Effector memory CD4-positive, alpha-beta T cell (primary cell): ENCODE measurements around the gene ZNF436.

Experiments
- DNase-seq, 3 donors: peaks; one replicate each; pipeline ENCODE4 v3.0.0-alpha.2; 2020
- H3K27ac ChIP-seq: 2 replicates; pipeline ENCODE4 v1.7.0; 2013; ENCODE audit warnings: mild to moderate bottlenecking, low read length, moderate library complexity; ENCODE audit not compliant: insufficient read depth, poor library complexity, severe bottlenecking
- H3K27me3 ChIP-seq: replicated peaks from 2 replicates; pipeline ENCODE4 v1.7.0; 2013; ENCODE audit warnings: mild to moderate bottlenecking, low read length; ENCODE audit not compliant: insufficient read depth, control insufficient read depth, poor library complexity, severe bottlenecking
- H3K36me3 ChIP-seq: 2 replicates; pipeline ENCODE4 v1.7.0; 2013; ENCODE audit warnings: mild to moderate bottlenecking, low read length, moderate library complexity; ENCODE audit not compliant: control insufficient read depth, insufficient read depth
- H3K4me1 ChIP-seq: 2 replicates; pipeline ENCODE4 v1.7.0; 2013; ENCODE audit warnings: low read length, mild to moderate bottlenecking; ENCODE audit not compliant: control insufficient read depth, insufficient read depth, poor library complexity, severe bottlenecking
- H3K4me3 ChIP-seq: 2 replicates; pipeline ENCODE4 v1.7.0; 2013; ENCODE audit warnings: low read length, low read depth, mild to moderate bottlenecking; ENCODE audit not compliant: insufficient read depth, poor library complexity, severe bottlenecking
- H3K9me3 ChIP-seq: 2 replicates; pipeline ENCODE4 v1.7.0; 2013; ENCODE audit warnings: mild to moderate bottlenecking, low read length, moderate library complexity; ENCODE audit not compliant: control insufficient read depth

The ZNF436 gene

DNA sequence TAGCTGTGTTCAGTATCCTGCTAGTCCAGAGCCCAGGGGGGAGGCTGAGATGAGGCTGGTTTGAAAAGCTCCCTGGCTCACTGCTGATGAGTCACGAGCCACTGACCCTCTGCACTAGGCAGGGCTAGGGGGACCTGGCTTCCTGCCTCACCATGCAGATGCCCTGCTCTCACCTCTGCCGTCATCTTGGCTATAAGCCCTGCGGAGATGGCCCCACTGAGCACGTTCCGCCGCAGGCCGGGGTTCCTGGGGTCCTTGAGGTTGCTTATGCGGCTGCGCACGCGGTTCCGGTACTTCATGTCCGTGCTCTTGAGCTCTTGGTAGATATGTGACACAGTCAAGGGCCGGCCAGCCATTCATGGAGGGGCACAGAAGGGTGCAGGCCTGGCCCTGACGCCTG, 24.1 kb upstream of the ZNF436 start:
- Histone ChIP-seq H3K36me3 (no peaks in the 10 kb centered on the region), H3K9me3 (no peaks in the 10 kb centered on the region), H3K4me1 (no peaks in the 10 kb centered on the region), H3K27ac (no peak overlapping the region), H3K4me3 (no peak overlapping the region), H3K27me3 (no peaks in the 10 kb centered on the region)
- no peak for DNase-seq

DNA sequence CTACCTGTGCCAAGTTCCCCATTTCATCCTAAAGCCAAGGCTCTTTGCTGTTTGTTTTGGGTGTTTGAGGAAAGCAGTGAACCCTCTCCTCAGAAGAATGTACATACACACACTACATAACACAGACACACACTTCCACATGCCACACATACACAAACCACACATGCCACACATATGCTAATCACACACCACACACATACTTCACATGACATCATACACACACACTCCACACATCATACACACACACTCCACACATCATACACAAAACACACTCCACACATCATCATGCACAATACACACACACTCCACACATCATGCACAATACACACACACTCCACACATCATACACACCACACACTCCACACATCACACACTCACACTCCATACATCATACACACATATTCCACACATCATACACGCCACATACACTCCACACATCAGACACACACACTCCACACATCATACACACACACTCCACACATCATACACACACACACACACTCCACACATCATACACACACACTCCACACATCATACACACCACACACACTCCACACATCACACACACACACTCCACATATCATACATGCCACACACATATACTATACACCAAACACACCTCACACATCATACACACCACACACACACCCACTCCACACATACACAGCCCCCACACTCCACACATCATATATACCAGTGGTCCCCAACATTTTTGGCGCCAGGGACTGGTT, 22.7 kb upstream of the ZNF436 start:
- Histone ChIP-seq H3K36me3 (no peaks in the 10 kb centered on the region), H3K4me1 (no peaks in the 10 kb centered on the region), H3K27me3 (no peaks in the 10 kb centered on the region), H3K4me3 (no peak overlapping the region), H3K9me3 (no peaks in the 10 kb centered on the region), H3K27ac (no peak overlapping the region)
- no peak for DNase-seq

DNA sequence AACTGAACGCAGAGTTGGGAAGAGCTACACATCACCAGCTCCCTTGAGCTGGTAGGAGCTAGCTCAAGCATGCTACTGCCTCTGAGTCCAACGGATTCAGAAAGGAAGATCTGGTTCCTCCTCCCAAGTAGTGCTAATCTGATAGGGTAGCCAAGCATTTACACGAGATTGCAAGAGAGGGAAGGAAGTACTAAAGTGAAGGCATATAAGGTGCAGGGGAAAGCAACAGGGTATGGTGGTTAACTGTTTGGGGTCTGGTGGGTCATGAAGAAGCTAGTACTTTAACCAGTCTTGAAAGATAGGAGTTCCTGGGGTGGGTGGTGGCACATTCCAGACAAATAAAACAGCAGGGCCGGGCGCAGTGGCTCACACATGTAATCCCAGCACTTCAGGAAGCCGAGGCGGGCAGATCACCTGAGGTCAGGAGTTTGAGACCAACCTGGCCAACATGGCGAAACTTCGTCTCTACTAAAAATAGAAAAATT, 20.2 kb upstream of the ZNF436 start:
- H3K27me3 ChIP-seq = no peaks in the 10 kb centered on the region
- no peak overlapping the region for H3K4me3 ChIP-seq
- no peaks in the 10 kb centered on the region for H3K36me3 ChIP-seq
- H3K9me3 ChIP-seq = no peaks in the 10 kb centered on the region
- DNase-seq = no peak
- no peak overlapping the region for H3K27ac ChIP-seq
- H3K4me1 ChIP-seq = no peaks in the 10 kb centered on the region

DNA sequence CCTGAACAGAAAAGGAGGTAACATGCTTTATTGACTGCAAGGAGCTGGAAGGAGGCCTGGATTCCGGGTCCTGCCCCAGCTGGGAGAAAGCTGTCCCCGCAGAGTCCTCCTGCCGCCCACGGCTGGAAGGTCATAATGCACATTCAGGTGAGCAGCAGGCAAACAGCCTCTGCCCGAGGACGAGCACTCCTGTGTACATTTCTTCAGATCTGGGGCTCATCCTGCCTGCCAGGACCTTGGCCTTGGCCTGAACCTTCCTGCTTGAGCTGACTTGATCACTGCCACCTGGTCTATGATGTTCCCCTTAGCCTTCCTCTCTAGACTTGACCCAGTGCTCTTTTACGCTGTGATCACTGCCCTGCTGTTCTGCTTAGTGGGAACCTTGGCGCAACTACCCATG, 17.9 kb upstream of the ZNF436 start:
- Histone ChIP-seq H3K27ac (no peak overlapping the region), H3K36me3 (peaks cover 7% of the 10 kb centered on the region), H3K9me3 (no peaks in the 10 kb centered on the region), H3K27me3 (no peaks in the 10 kb centered on the region), H3K4me3 (no peak overlapping the region), H3K4me1 (no peaks in the 10 kb centered on the region)
- no peak for DNase-seq

DNA sequence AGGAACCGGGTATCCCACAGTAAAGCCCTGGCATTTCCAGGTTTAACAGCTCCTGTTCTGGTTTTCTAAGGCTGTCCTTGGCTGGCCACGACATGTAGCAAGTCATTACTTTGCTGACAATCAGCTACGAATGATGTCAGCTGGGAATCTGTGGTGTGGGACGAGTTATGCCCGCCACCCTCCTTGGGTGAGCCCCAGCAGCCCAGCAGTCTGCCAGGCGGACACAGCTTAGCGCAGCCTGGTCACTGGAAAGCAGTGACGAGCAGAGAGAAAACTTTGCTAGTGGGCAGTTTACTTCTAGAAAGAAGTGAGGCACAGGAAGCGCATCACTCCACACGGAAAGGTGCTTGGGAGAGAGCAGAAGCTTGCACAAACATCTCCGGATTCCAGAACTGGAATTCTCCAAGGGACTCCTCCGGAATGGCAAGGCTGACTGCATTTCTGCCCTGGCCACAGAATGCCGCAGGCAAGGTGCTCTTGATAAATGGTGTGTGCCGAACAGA, 15.5 kb upstream of the ZNF436 start:
- H3K4me3 ChIP-seq = no peak overlapping the region
- H3K27ac ChIP-seq = no peak overlapping the region
- peaks cover 7% of the 10 kb centered on the region for H3K36me3 ChIP-seq

DNA sequence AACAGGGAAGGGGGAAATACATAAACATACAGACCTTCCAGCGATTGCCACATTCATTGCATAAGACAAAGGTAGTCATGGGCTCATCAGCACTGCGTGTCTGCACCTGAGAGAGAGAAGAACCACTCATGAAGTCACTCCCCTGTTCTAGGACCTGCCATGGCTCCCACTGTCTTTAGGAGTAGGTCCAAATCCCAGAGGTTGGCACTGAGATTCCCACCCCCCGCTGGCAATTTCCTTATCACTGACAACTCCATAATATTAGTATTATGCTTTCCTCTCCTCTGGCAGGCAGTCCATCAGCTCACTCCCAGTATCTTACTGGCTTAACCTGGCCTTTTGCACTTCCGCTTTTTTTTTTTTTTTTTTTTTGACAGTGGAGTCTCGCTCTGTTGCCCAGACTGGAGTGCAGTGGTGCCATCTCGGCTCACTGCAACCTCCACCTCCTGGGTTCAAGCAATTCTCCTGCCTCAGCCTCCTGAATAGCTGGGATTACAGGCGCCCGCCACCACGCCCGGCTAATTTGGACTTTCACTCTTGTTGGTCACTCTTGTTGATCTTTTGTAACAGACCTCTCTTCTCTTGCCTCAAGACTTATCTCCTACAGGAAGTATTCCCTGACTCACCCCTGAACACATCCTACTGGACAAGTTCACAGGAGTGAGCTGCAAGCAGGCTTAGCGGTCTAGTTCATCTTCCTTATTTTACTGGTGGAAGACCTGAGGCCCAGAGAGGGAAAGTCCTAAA, 14.8 kb upstream of the ZNF436 start:
- Histone ChIP-seq H3K27ac (no peak overlapping the region), H3K4me3 (no peak overlapping the region), H3K4me1 (no peaks in the 10 kb centered on the region), H3K36me3 (peaks cover 7% of the 10 kb centered on the region), H3K9me3 (no peaks in the 10 kb centered on the region), H3K27me3 (no peaks in the 10 kb centered on the region)
- DNase-seq = no peak

More for the DNA sequence above, 15.5 kb upstream of the ZNF436 start:
- H3K27me3 ChIP-seq = no peaks in the 10 kb centered on the region
- H3K9me3 ChIP-seq = no peaks in the 10 kb centered on the region
- no peaks in the 10 kb centered on the region for H3K4me1 ChIP-seq
- DNase-seq = no peak

DNA sequence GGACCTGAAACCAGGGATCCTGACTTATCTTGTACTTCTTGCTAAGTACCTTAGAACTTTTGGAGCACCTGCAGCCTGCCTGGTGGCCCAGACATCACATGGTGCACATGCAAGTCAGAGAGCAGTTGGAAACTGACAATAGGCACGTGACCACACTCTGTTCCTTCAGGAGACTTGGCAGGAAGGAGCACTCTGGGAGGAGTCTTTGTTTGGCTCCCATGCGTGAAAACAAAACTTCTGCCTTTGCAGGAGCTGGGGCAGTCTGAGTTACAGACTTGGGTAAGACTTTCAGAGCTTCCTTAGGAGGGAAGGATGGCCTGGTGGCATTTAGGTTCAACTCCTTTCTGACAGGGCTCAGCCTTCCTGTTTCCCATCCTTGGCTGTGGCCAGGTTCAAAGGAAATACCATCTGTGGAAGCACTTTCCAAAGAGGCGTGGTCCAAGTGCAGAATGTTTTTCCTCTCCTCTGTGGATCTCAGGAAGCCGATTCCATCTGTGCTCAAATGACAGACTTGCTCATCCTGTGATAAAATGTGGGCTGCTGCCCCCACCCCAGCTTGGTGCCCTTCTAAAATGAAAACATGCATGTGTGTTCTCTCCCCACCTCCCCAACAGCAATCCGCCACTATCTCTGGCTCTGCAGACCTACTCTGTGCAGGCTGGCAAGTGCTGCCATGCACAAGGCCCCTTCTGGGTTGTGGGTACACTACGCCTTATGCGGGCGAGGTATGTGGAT, 14.1 kb upstream of the ZNF436 start:
- no peaks in the 10 kb centered on the region for H3K9me3 ChIP-seq
- no peaks in the 10 kb centered on the region for H3K4me1 ChIP-seq
- no peak overlapping the region for H3K4me3 ChIP-seq
- H3K36me3 ChIP-seq = peaks cover 7% of the 10 kb centered on the region
- no peaks in the 10 kb centered on the region for H3K27me3 ChIP-seq
- DNase-seq = no peak
- H3K27ac ChIP-seq = no peak overlapping the region

DNA sequence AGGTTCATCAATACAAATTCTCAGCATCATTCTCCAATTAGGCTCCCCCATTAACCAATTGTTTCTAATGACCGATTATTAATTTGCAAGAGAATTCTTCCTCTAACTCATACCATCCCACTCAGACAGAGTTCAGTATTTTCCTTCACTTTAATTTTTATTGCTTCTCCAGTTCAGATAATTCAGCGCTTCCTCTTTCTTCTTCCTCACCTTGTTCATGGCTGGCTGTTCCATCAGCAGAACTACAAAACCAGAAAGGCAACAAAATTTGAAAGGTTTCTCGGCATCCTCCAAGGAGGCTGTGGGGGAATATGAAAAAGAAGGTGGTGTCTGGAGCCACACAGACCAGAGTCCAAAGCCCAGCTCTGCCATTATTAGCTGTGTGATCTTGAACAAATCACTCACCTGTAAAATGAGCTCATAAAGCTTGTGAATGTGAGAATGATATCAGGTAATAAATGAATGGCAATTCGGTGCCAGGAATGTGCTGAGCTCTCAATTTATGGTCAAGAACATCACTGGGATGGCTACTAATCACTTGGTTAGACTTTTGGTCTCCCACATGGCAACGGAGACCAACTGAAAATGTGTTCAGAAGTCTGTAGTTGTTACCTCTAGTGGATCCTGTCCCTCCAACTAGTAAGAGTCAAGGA, 11.7 kb upstream of the ZNF436 start:
- Histone ChIP-seq H3K36me3 (peaks cover 7% of the 10 kb centered on the region), H3K27ac (no peak overlapping the region), H3K9me3 (no peaks in the 10 kb centered on the region), H3K27me3 (no peaks in the 10 kb centered on the region), H3K4me1 (no peaks in the 10 kb centered on the region), H3K4me3 (no peak overlapping the region)
- DNase-seq = no peak

DNA sequence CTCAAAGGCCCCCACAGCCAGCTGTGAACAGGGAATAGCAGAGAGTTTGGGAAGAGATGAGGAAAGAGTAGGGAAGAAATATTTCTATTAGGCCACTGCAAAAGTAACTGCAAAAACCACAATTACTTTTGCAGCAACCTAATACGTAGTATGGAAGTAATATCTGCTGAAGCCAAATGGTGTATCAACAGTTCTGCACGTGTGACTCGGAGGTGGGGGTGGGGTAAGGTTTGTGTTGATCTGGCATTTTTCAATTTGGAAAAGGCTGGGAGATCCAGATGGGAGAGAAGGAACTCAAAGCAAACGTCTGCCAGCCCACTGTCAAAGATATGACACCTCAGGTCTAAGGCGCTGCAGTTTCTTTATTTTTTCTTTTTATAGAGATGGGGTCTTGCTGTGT, 11.1 kb upstream of the ZNF436 start:
- Histone ChIP-seq H3K36me3 (peaks cover 7% of the 10 kb centered on the region), H3K4me1 (no peaks in the 10 kb centered on the region)
- DNase-seq = no peak

More for the DNA sequence above, 11.1 kb upstream of the ZNF436 start:
- Histone ChIP-seq H3K9me3 (no peaks in the 10 kb centered on the region), H3K27ac (no peak overlapping the region), H3K4me3 (no peak overlapping the region), H3K27me3 (no peaks in the 10 kb centered on the region)
